IMR-90 (cell line): ENCODE data around the gene SF3B2. TPM values are rescaled to one million over a fixed set of nuclear protein-coding genes. Genes with fewer than 3 reads are reported as not detected.

Source experiments
- ATAC-seq: fragments of 200-7000 bp; cut with Tn5 transposase; 2 replicates; pipeline ENCODE4 v1.9.1; 2020; ENCODE audit warnings: low read depth, mild to moderate bottlenecking, moderate library complexity
- BruUV-seq: library from RNA; stranded (reverse); fragments of 400-500 nt; replicated peaks from 2 replicates; lab custom pipeline; 2021; lab: Mats Ljungman, UMichigan
- CTCF ChIA-PET: fragments of 300-600 bp; formaldehyde crosslinking; extraction: SDS; loops from one replicate; lab custom pipeline; 2021; ENCODE audit warnings: antibody characterized with exemption; lab: Yijun Ruan, JAX
- POLR2A ChIA-PET: fragments of 300-600 bp; sonication (Branson Sonifier 250); formaldehyde crosslinking; loops from one replicate; lab custom pipeline; 2022; ENCODE audit warnings: antibody characterized with exemption; ENCODE audit not compliant: unreplicated experiment; lab: Charles Lee
- DNase-seq: peaks from one replicate; pipeline ENCODE4 v3.0.0; 2013
- H2AFZ ChIP-seq: replicated peaks from 2 replicates; pipeline ENCODE3; 2013; ENCODE audit warnings: low read length, mild to moderate bottlenecking; ENCODE audit not compliant: poor library complexity
- H2AK5ac ChIP-seq: 2 replicates; pipeline ENCODE4 v1.6.1; 2013; ENCODE audit warnings: low read depth, low read length, inconsistent platforms
- H2AK9ac ChIP-seq: replicated peaks from 2 replicates; pipeline ENCODE3; 2013; ENCODE audit warnings: mild to moderate bottlenecking, low read depth, low read length, moderate library complexity; ENCODE audit not compliant: poor library complexity
- H2BK120ac ChIP-seq: 2 replicates; pipeline ENCODE4 v1.6.1; 2013; ENCODE audit warnings: low read depth, low read length, inconsistent platforms
- H2BK15ac ChIP-seq: 3 replicates; pipeline ENCODE4 v1.6.1; 2013; ENCODE audit warnings: low read depth, low read length, inconsistent platforms
- H2BK20ac ChIP-seq: 2 replicates; pipeline ENCODE4 v1.6.1; 2013; ENCODE audit warnings: low read depth, mild to moderate bottlenecking, inconsistent platforms, low read length, moderate library complexity
- H2BK5ac ChIP-seq: 2 replicates; pipeline ENCODE4 v1.6.1; 2013; ENCODE audit warnings: mild to moderate bottlenecking, low read depth, low read length, inconsistent platforms; ENCODE audit not compliant: poor library complexity, severe bottlenecking
- H3K14ac ChIP-seq: replicated peaks from 2 replicates; pipeline ENCODE4 v1.6.1; 2013; ENCODE audit warnings: low read depth, low read length, inconsistent platforms
- H3K18ac ChIP-seq: 2 replicates; pipeline ENCODE4 v1.6.1; 2013; ENCODE audit warnings: low read depth, low read length, control low read depth
- H3K23ac ChIP-seq: 2 replicates; pipeline ENCODE4 v1.6.1; 2013; ENCODE audit warnings: low read depth, low read length, inconsistent platforms
- H3K27ac ChIP-seq: 2 replicates; pipeline ENCODE4 v1.5.1; 2013; ENCODE audit warnings: mild to moderate bottlenecking, control low read depth, low read length; ENCODE audit not compliant: insufficient read depth
- H3K27me3 ChIP-seq: 2 replicates; pipeline ENCODE4 v1.6.1; 2013; ENCODE audit warnings: low read length; ENCODE audit not compliant: control insufficient read depth, insufficient read depth
- H3K36me3 ChIP-seq: 2 replicates; pipeline ENCODE4 v1.6.1; 2013; ENCODE audit warnings: low read length, mixed read lengths; ENCODE audit not compliant: control insufficient read depth, insufficient read depth
- H3K4ac ChIP-seq: 2 replicates; pipeline ENCODE4 v1.6.1; 2013; ENCODE audit warnings: low read depth, low read length, inconsistent platforms
- H3K4me1 ChIP-seq: 2 replicates; pipeline ENCODE4 v1.6.1; 2013; ENCODE audit warnings: low read length, mixed read lengths; ENCODE audit not compliant: control insufficient read depth, insufficient read depth
- H3K4me2 ChIP-seq: 2 replicates; pipeline ENCODE4 v1.6.1; 2013; ENCODE audit warnings: low read depth, mild to moderate bottlenecking, control low read depth, low read length, moderate library complexity
- H3K4me3 ChIP-seq: 2 replicates; pipeline ENCODE4 v1.5.1; 2013; ENCODE audit warnings: low read depth, mild to moderate bottlenecking, control low read depth, low read length, moderate library complexity; ENCODE audit not compliant: insufficient read depth
- H3K56ac ChIP-seq: 2 replicates; pipeline ENCODE4 v1.6.1; 2013; ENCODE audit warnings: low read length, inconsistent platforms; ENCODE audit not compliant: insufficient read depth; ENCODE audit errors: extremely low read depth
- H3K79me1 ChIP-seq, 2 experiments: 2 replicates each; pipeline ENCODE4 v1.6.1; 2013; ENCODE audit warnings: low read length in 2 of 2, inconsistent platforms in 1 of 2, low read depth in 1 of 2
- H3K9ac ChIP-seq: 2 replicates; pipeline ENCODE4 v1.6.1; 2013; ENCODE audit warnings: low read depth, low read length, control low read depth
- H3K9me1 ChIP-seq: 2 replicates; pipeline ENCODE4 v1.6.1; 2013; ENCODE audit warnings: low read length, inconsistent platforms; ENCODE audit not compliant: insufficient read depth
- H3K9me3 ChIP-seq: 2 replicates; pipeline ENCODE4 v1.6.1; 2013; ENCODE audit warnings: low read length; ENCODE audit not compliant: control insufficient read depth, insufficient read depth
- H4K20me1 ChIP-seq: 2 replicates; pipeline ENCODE4 v1.6.1; 2013; ENCODE audit warnings: low read length, inconsistent platforms; ENCODE audit not compliant: insufficient read depth
- H4K5ac ChIP-seq: 2 replicates; pipeline ENCODE4 v1.6.1; 2013; ENCODE audit warnings: mild to moderate bottlenecking, low read depth, low read length, control low read depth
- H4K8ac ChIP-seq, 2 experiments: 2 replicates each; pipeline ENCODE4 v1.6.1; 2013; ENCODE audit warnings: low read depth in 2 of 2, low read length in 2 of 2, control low read depth in 1 of 2, inconsistent platforms in 1 of 2
- H4K91ac ChIP-seq: 2 replicates; pipeline ENCODE4 v1.6.1; 2013; ENCODE audit warnings: low read depth, low read length, inconsistent platforms; ENCODE audit not compliant: insufficient read depth
- FOS ChIP-seq: fragments of 150-350 bp; IDR thresholded peaks from 2 replicates; pipeline ENCODE4 v1.6.1; 2016; ENCODE audit warnings: low read depth, low read length
- MAFK ChIP-seq: IDR thresholded peaks from 2 replicates; pipeline ENCODE4 v1.6.1; 2012; ENCODE audit warnings: low read depth, low read length, improper control_type of control experiment
- RCOR1 ChIP-seq: IDR thresholded peaks from 2 replicates; pipeline ENCODE4 v1.6.1; 2012; ENCODE audit warnings: mild to moderate bottlenecking, low read length, improper control_type of control experiment; ENCODE audit not compliant: insufficient replicate concordance
- SMC3 ChIP-seq: fragments of 150-350 bp; IDR thresholded peaks from 2 replicates; pipeline ENCODE4 v1.6.1; 2016; ENCODE audit warnings: low read depth, mild to moderate bottlenecking, antibody characterized with exemption, low read length, moderate library complexity
- WGBS, 2 experiments: methylation state at CpG; one replicate each; pipeline versions ENCODE4 v1.1.5 to v1.1.7; 2013; ENCODE audit warnings: missing lambda C conversion rate in 2 of 2; ENCODE audit not compliant: insufficient read length in 1 of 2; ENCODE audit errors: extremely low coverage in 2 of 2; 5-methylcytosine and 5-hydroxymethylcytosine counted together
- dilution Hi-C: fragments of 300-500 bp; cut with HindIII; formaldehyde crosslinking; loops from one replicate; pipeline ENCODE4 v1.14.3; 2018; ENCODE audit warnings: low sequenced_read_pairs; ENCODE audit not compliant: unreplicated experiment
- in situ Hi-C: fragments of 300-500 bp; cut with MboI; formaldehyde crosslinking; loops from 3 replicates; pipeline ENCODE4 v1.14.3; 2019; ENCODE audit warnings: low sequenced_read_pairs, inconsistent platforms, mixed read lengths
- intact Hi-C: fragments of 100-400 bp; cut with micrococcal nuclease; formaldehyde crosslinking; loops from 2 replicates; pipeline ENCODE4 v1.10.0; 2022
- polyA plus RNA-seq, 3 experiments: library from polyadenylated mRNA; depleted of rRNA; stranded (reverse); fragments of >200 nt; gene quantifications; 2 replicates each; pipeline ENCODE4 v1.2.3, GENCODE V29; 2012; ENCODE audit warnings: low replicate concordance in 1 of 3
- total RNA-seq: library from RNA; depleted of rRNA; stranded (reverse); fragments of >200 nt; gene quantifications from 2 replicates; pipeline ENCODE4 v1.2.3, GENCODE V29; 2012

SF3B2 gene
- total and polyA plus RNA-seq, 2 of the 4 experiments (the other 2 are of a cell fraction) = 120 to 122 TPM

GRCh38 chr11:66101066-66101464 is 48.9 kb downstream of the SF3B2 start:
- in situ Hi-C loops (no loop called here), dilution Hi-C loops (no loop called here), intact Hi-C loops (no loop called here)
- Histone ChIP-seq H4K20me1 (peaks cover 17% of the 10 kb centered on the region), H3K9me1 (peaks cover 12% of the 10 kb centered on the region), H3K4me2 (no peak overlapping the region), H3K56ac (no peak overlapping the region), H3K18ac (no peak overlapping the region), H3K9ac (no peak overlapping the region), H4K8ac (no peak overlapping the region), H3K23ac (no peak overlapping the region), H3K14ac (no peak overlapping the region), H3K27ac (no peak overlapping the region), H3K36me3 (no peaks in the 10 kb centered on the region), H3K79me1 (peaks cover 31 to 68% of the 10 kb centered on the region in 2 experiments), H3K4ac (no peak overlapping the region), H4K91ac (no peak overlapping the region), H2AFZ (no peak overlapping the region), H2AK5ac (no peak overlapping the region), H4K5ac (no peak overlapping the region), H3K4me3 (no peak overlapping the region), H3K27me3 (no peaks in the 10 kb centered on the region), H2BK5ac (no peak overlapping the region), H2BK120ac (no peak overlapping the region), H3K9me3 (no peaks in the 10 kb centered on the region), H2BK20ac (no peak overlapping the region), H2BK15ac (no peak overlapping the region), H3K4me1 (no peaks in the 10 kb centered on the region; the same call in 1 of the 2 replicates), H2AK9ac (no peak overlapping the region)
- WGBS, 2 experiments = no CpG with 5 or more reads among the region's 3 CpGs
- no TSS peak for BruUV-seq
- ChIA-PET CTCF (no interaction called here), POLR2A (no interaction called here)
- no peak for TF ChIP-seq FOS
- no peak for TF ChIP-seq SMC3
- no peak for TF ChIP-seq RCOR1
- no peak for TF ChIP-seq MAFK
- no peak for DNase-seq
- no peak for ATAC-seq
